ENCODE measurements around the gene FADS1. TPM values are rescaled to one million over a fixed set of nuclear protein-coding genes. Genes with fewer than 3 reads are reported as not detected.

Gene FADS1
- total and polyA plus RNA-seq, 2 of the 13 experiments (the other 11 are each of a cell fraction or from before 2014, with no cell fraction given), result 91.8 to 108 TPM

GRCh38 chr11:61750631-61751273, 66.1 kb downstream of the FADS1 start:
- ATAC-seq (no peak), FAIRE-seq (no peak)
- POLR2A ChIA-PET, result interaction anchor here (1.0 to 6.2 kb wide), 6 partner anchors 17 to 84 kb away, joined by 3 to 43 read pairs (median 11); partner anchors contain the start of genes FEN1 and TMEM258
- TF ChIP-seq RCOR2 (CRISPR knock-in tag; IDR thresholded peaks at IDR 0.05) (peak; percentile 56), CBX1 (IDR thresholded peaks at IDR 0.05; ENCODE audit: low read depth) (no peak), ZBTB3 (CRISPR knock-in tag; IDR thresholded peaks at IDR 0.05; ENCODE audit: borderline replicate concordance, low read depth) (no peak), ZNF746 (CRISPR knock-in tag; IDR thresholded peaks at IDR 0.05) (no peak), ZMYM4 (CRISPR knock-in tag; IDR thresholded peaks at IDR 0.05) (no peak), ZNF749 (CRISPR knock-in tag; IDR thresholded peaks at IDR 0.05; ENCODE audit: borderline replicate concordance) (no peak), KDM1A (CRISPR knock-in tag; IDR thresholded peaks at IDR 0.05) (peak; percentile 94), FIP1L1 (IDR thresholded peaks at IDR 0.05; ENCODE audit: borderline replicate concordance, insufficient read depth, low read depth, low read length) (no peak), IRF1 (CRISPR knock-in tag; IDR thresholded peaks at IDR 0.05; ENCODE audit: low read depth) (no peak), ZNF562 (CRISPR knock-in tag; IDR thresholded peaks at IDR 0.05; ENCODE audit: borderline replicate concordance) (no peak), ADNP (CRISPR knock-in tag; IDR thresholded peaks at IDR 0.05) (0 out of 2 replicates have a peak, but pooled peaks have one; percentile 39), ZMYM3 (CRISPR knock-in tag; IDR thresholded peaks at IDR 0.05) (peak; percentile 91), POLR2A (IDR thresholded peaks at IDR 0.05; ENCODE audit: insufficient read depth in 1 of 2, low read depth in 2 of 2, low read length in 2 of 2) (no peak), HINFP (CRISPR knock-in tag; IDR thresholded peaks at IDR 0.05; ENCODE audit: low read depth) (no peak), SALL1 (CRISPR knock-in tag; IDR thresholded peaks at IDR 0.05) (no peak), NONO (IDR thresholded peaks at IDR 0.05) (no peak), NONO (CRISPR knock-in tag; conservative IDR thresholded peaks at IDR 0.05) (0 out of 2 replicates have a peak, but pooled peaks have one; percentile 21), CBX5 (CRISPR knock-in tag; IDR thresholded peaks at IDR 0.05; ENCODE audit: borderline replicate concordance) (0 out of 2 replicates have a peak, but pooled peaks have one; percentile 28), TFAP4 (IDR thresholded peaks at IDR 0.05; ENCODE audit: borderline replicate concordance, low read depth) (no peak), CREB3 (CRISPR knock-in tag; IDR thresholded peaks at IDR 0.05) (no peak), CHD4 (IDR thresholded peaks at IDR 0.05; ENCODE audit: borderline replicate concordance, low read length) (peak; percentile 22; the same call in 1 of the 2 replicates)

More at GRCh38 chr11:61750631-61751273, 66.1 kb downstream of the FADS1 start:
- H3K79me2 ChIP-seq (ENCODE audit: insufficient read depth, low read length), result peaks cover 33% of the 10 kb centered on the region
- H3K9me3 ChIP-seq (ENCODE audit: low read length), result no peaks in the 10 kb centered on the region
- CTCF ChIA-PET (ENCODE audit: low intra/inter-chr PET ratio, low total read pairs), result interaction anchor here (3.5 to 5.4 kb wide), 3 partner anchors 19 to 37 kb away, joined by 18 to 51 read pairs (median 47); no protein-coding TSS in a partner anchor
- 0 out of 6 replicates have a peak overlapping the region, but pooled peaks of 1 of the 3 experiments have one; percentile 68 for H3K4me3 ChIP-seq (replicated peaks in 1 of 3; ENCODE audit: insufficient read depth in 1 of 3, low read depth in 2 of 3, low read length in 3 of 3)
- H3K27me3 ChIP-seq (ENCODE audit: control insufficient read depth in 1 of 2, insufficient read depth in 2 of 2, low read length in 2 of 2), result no peaks in the 10 kb centered on the region
- H3K4me2 ChIP-seq (ENCODE audit: low read depth, low read length), result peak overlapping the region; percentile 94
- intact Hi-C loops (cut with micrococcal nuclease; ENCODE audit: unreplicated experiment), result no loop called here
- in situ Hi-C loops (cut with HindIII; ENCODE audit: extremely low pct_ligation_motif_present, low pct_unique_long_range_greater_than_20kb), result no loop called here
- no peak overlapping the region for H3K9ac ChIP-seq (ENCODE audit: insufficient read depth, low read depth, low read length)
- no peaks in the 10 kb centered on the region for H4K20me1 ChIP-seq (ENCODE audit: insufficient read depth, low read length)
- H3K27ac ChIP-seq (ENCODE audit: extremely low read length, insufficient read depth, low read length), result no peak overlapping the region
- H2AFZ ChIP-seq (ENCODE audit: low read length), result no peak overlapping the region
- no TSS peak for BruUV-seq (replicated peaks)
- DNase-seq (ENCODE audit: low spot score), result no peak
- peaks cover 80% of the 10 kb centered on the region for H3K4me1 ChIP-seq (ENCODE audit: insufficient read depth, low read length)
- 79% methylated on average over 5 of the region's 5 CpGs for WGBS (ENCODE audit: low lambda C conversion rate)
- no peaks in the 10 kb centered on the region for H3K36me3 ChIP-seq (replicated peaks in 1 of 2; ENCODE audit: control insufficient read depth in 1 of 2, insufficient read depth in 2 of 2, low read length in 2 of 2)

Measured in HepG2 (cell line).